ENCODE results near the gene SNCA. TPM values are rescaled to one million over a fixed set of nuclear protein-coding genes. Genes with fewer than 3 reads are reported as not detected.

The SNCA gene
- total RNA-seq, 4 donors from 2014 or later, result 8.7 to 26.1 (median 19.2) TPM

GRCh38 chr4:89727238-89727637 is 109.7 kb downstream of the SNCA start:
- DNase-seq (ENCODE audit: low spot score) (no peak), ATAC-seq (ENCODE audit: low FRiP score) (no peak)
- no peak for TF ChIP-seq CTCF (IDR thresholded peaks at IDR 0.05)

GRCh38 chr4:89725268-89725667 is 111.7 kb downstream of the SNCA start:
- TF ChIP-seq CTCF (IDR thresholded peaks at IDR 0.05), result no peak
- DNase-seq (ENCODE audit: low spot score) (no peak), ATAC-seq (ENCODE audit: low FRiP score) (no peak)

GRCh38 chr4:89724716-89725115 is 112.2 kb downstream of the SNCA start:
- TF ChIP-seq CTCF (IDR thresholded peaks at IDR 0.05), result no peak
- ATAC-seq (ENCODE audit: low FRiP score), result no peak
- DNase-seq (ENCODE audit: low spot score), result no peak

GRCh38 chr4:89723096-89723495 is 113.9 kb downstream of the SNCA start:
- ATAC-seq (ENCODE audit: low FRiP score) (no peak), DNase-seq (ENCODE audit: low spot score) (no peak)
- no peak for TF ChIP-seq CTCF (IDR thresholded peaks at IDR 0.05)

- TF ChIP-seq CTCF (IDR thresholded peaks at IDR 0.05), result no peak
- no peak for DNase-seq (ENCODE audit: low spot score)
- no peak for ATAC-seq (ENCODE audit: low FRiP score)
These were observed 114.4 kb downstream of the SNCA start for GRCh38 chr4:89722517-89722916.

- no peak for TF ChIP-seq CTCF (IDR thresholded peaks at IDR 0.05)
- ATAC-seq (ENCODE audit: low FRiP score), result no peak
- DNase-seq (ENCODE audit: low spot score), result no peak
These were observed 116.0 kb downstream of the SNCA start for GRCh38 chr4:89720981-89721380.

GRCh38 chr4:89719536-89720090 is 117.3 kb downstream of the SNCA start:
- no peak for ATAC-seq (ENCODE audit: low FRiP score)
- DNase-seq (ENCODE audit: low spot score), result no peak
- no peak for TF ChIP-seq CTCF (IDR thresholded peaks at IDR 0.05)
